Measurements from ENCODE around the gene GPHB5.

GRCh38 chr14:63343878-63344277 is 25.1 kb upstream of the GPHB5 start:
- TF ChIP-seq CTCF (IDR thresholded peaks at IDR 0.05; ENCODE audit: poor library complexity) = no peak
- TF ChIP-seq EZH2 (IDR thresholded peaks at IDR 0.05; ENCODE audit: borderline replicate concordance) = no peak

Data from hepatocyte (in vitro differentiated cells).